NCI-H1694 treated with DMSO at 0.1 percent for 48 hours (cell line): ENCODE results near the gene SLC35A2.
A peak's percentile ranks its signal among the peaks of the same experiment; 100 is the strongest.
"Not testable (repeated sequence)": the region's sequence is repeated elsewhere in the genome, so short reads cannot be mapped to it uniquely, and the experiment has no call there.

ENCODE experiments used
- DNase-seq: peaks from one replicate; lab custom pipeline; 2025; lab: John Stamatoyannopoulos, UW

Gene SLC35A2

GRCh38 chrX:48902776-48903175 lies 8.7 kb downstream of the SLC35A2 start:
- DNase-seq = no peak

- DNase-seq = no peak
Measured at GRCh38 chrX:48902135-48902534, 9.3 kb downstream of the SLC35A2 start.

GRCh38 chrX:48901069-48901468 lies 10.4 kb downstream of the SLC35A2 start:
- no peak for DNase-seq

GRCh38 chrX:48899078-48899410 lies 12.4 kb downstream of the SLC35A2 start:
- no peak for DNase-seq

GRCh38 chrX:48897625-48898306 lies 13.7 kb downstream of the SLC35A2 start, which contains the start of the genes PQBP1 and TIMM17B:
Gene PQBP1 (plus strand): TSS chrX:48897930. CDS start chrX:48898510, 580 bp downstream.
Gene TIMM17B (minus strand): TSS chrX:48897768. CDS start chrX:48897749, 19 bp downstream.
- peak; percentile 95 for DNase-seq

- DNase-seq = peak; percentile 40
Measured at GRCh38 chrX:48897157-48897624, 14.3 kb downstream of the SLC35A2 start.

- no peak for DNase-seq
Measured at GRCh38 chrX:48896611-48897011, 14.8 kb downstream of the SLC35A2 start.

GRCh38 chrX:48894891-48895290 lies 16.6 kb downstream of the SLC35A2 start:
- DNase-seq = no peak

- DNase-seq = no peak
Measured at GRCh38 chrX:48893556-48894348, 17.7 kb downstream of the SLC35A2 start.

GRCh38 chrX:48892896-48893295 lies 18.6 kb downstream of the SLC35A2 start:
- DNase-seq = no peak

- peak; percentile 66 for DNase-seq
Measured at GRCh38 chrX:48891402-48892288, 19.8 kb downstream of the SLC35A2 start.

- DNase-seq = no peak
Measured at GRCh38 chrX:48890934-48891401, 20.5 kb downstream of the SLC35A2 start.

- DNase-seq = peak; percentile 6
Measured at GRCh38 chrX:48890296-48890925, 21.0 kb downstream of the SLC35A2 start.

GRCh38 chrX:48886586-48886985 lies 24.9 kb downstream of the SLC35A2 start:
- not testable (repeated sequence) for DNase-seq

GRCh38 chrX:48883729-48884128 lies 27.7 kb downstream of the SLC35A2 start:
- DNase-seq = no peak

- DNase-seq = not testable (repeated sequence)
Measured at GRCh38 chrX:48876944-48877343, 34.5 kb downstream of the SLC35A2 start.

- not testable (repeated sequence) for DNase-seq
Measured at GRCh38 chrX:48872017-48872416, 39.4 kb downstream of the SLC35A2 start.

- no peak for DNase-seq
Measured at GRCh38 chrX:48864210-48864609, 47.2 kb downstream of the SLC35A2 start.

- DNase-seq = no peak
Measured at GRCh38 chrX:48854898-48855297, 56.5 kb downstream of the SLC35A2 start.

- DNase-seq = not testable (repeated sequence)
Measured at GRCh38 chrX:48854121-48854804, 57.2 kb downstream of the SLC35A2 start.

GRCh38 chrX:48853494-48853893 lies 58.0 kb downstream of the SLC35A2 start:
- DNase-seq = not testable (repeated sequence)
